ENCODE measurements around the gene PHETA2. TPM values are rescaled to one million over a fixed set of nuclear protein-coding genes. Genes with fewer than 3 reads are reported as not detected.
"Not testable (repeated sequence)": the region's sequence is repeated elsewhere in the genome, so short reads cannot be mapped to it uniquely, and the experiment has no call there.

PHETA2 gene
- total RNA-seq, 1 donor from 2014 or later = 3.0 TPM

DNA sequence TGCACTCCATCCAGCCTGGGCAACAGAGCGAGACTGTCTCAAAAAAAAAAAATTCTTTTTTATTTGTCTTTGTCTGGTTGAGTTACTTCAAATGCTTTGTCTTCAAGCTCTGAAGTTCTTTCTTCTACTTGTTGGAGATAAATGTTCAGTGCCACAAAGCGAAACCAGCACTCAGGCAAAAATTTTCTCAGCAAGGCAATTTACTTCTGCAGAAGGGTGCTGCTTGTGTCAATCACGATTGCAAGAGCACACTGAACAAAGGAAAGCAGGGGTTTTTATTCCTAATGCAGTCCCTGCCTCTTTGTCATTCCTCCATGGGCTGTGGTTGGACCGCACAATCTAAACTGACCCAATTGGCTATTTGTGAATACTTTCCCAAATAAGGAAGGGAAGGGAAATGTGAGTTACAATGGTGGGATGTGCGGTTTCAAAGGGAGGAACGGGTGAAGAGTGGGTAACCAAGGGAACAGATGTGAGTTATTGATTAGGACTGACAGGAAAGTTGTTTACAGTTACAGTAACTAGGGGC is 30.3 kb downstream of the PHETA2 start:
- DNase-seq = not testable (repeated sequence)

GRCh38 chr22:42108848-42109247 is 34.8 kb downstream of the PHETA2 start:
- no peak for DNase-seq

DNA sequence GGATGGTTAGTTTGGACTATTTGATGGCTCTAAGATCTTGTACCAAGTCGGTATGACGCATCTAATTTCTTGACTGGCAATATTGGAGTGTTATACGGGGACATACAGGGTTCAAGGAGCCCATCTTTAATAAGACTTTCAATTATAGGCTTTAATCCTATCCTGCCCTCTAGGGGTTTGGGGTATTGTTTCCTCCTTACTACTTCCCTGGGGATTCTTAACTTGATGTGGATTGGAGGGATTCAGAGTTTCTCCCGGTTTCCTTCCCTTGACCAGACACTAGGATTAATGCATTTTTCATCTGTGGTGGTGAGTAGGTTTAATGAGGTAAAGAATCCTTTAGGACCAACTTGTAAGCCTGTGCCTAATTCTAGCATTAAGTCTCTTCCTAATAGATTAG is 37.8 kb downstream of the PHETA2 start:
- DNase-seq = no peak

DNA sequence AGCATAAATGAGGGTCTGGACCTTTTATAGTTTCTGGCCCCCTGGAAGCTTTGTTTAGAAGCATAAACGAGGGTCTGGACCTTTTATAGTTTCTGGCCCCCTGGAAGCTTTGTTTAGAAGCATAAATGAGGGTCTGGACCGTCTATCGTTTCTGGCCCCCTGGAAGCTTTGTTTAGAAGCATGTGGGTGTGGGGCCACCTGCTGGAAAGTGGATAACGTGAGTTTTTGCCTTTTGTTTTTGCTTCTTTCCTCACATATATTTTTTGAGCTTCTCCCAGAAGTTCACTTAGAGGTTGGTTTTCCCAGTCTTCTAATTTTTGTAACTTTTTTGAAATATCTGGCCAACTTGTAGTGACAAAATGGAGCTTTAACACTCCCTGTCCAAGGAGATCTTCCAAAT is 38.7 kb downstream of the PHETA2 start:
- not testable (repeated sequence) for DNase-seq

DNA sequence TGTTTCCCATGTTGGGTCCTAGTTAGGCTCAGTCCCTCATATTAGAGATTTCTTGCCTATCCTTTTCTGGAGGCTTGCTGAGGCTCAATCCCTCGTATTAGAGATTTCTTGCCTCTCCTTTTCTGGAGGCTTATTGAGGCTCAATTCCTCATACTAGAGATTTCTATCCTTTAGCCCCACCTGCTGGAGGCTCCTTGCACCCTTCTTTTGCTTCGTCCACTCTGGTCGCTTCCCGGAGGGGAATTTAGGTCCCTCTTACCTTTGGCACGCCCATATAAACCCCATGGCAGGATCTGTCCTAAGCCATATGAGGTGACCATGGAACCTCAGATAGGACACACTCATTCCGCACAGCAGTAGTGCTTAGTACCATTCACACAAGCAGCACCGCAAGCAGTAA is 40.7 kb downstream of the PHETA2 start:
- DNase-seq = no peak

DNA sequence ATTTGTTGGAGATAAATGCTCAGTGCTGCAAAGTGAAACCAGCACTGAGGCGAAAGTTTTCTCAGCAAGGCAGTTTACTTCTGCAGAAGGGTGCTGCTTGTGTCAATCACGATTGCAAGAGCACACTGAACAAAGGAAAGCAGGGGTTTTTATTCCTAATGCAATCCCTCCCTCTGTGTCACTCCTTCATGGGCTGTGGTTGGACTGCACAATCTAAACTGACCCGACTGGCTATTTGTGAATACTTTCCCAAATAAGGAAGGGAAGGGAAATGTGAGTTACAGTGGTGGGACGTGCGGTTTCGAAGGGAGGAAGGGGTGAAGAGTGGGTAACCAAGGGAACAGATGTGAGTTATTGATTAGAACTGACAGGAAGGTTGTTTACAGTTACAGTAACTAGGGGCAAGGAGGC is 41.4 kb downstream of the PHETA2 start:
- not testable (repeated sequence) for DNase-seq

GRCh38 chr22:42116848-42117424 is 42.9 kb downstream of the PHETA2 start:
- DNase-seq = no peak

DNA sequence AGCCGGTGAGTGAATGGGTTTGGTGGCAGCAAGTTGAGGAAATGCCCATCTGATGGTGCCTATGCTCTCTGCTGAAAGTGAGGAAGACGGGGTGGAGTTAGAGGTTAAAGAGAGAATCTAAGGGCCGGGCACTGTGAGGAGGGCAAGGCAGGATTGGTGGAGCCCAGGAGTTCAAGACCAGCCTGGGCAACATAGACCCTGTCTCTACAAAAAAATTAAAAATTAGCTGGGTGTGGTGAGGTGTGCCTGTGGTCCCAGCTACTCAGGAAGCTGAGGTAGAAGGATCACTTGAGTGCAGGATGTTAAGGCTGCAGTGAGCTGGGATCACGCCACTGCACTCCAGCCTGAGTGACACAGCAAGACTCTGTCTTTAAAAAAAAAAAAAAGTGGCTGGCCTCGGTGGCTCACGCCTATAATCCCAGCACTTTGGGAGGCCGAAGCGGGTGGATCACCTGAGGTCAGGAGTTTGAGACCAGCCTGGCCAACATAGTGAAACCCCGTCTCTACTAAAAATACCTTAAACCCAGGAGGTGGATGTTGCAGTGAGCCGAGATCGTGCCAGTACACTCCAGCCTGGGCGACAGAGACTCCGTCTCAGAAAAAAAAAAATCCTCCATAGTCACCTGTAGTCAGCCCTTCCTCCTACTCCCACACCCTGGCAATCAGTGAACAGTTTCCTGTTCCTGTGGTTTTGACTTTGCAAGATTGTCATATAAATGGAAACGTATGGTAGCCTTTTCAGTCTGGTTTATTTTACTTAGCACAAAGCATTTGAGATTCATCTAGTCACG is 46.4 kb downstream of the PHETA2 start:
- DNase-seq = not testable (repeated sequence)

DNA sequence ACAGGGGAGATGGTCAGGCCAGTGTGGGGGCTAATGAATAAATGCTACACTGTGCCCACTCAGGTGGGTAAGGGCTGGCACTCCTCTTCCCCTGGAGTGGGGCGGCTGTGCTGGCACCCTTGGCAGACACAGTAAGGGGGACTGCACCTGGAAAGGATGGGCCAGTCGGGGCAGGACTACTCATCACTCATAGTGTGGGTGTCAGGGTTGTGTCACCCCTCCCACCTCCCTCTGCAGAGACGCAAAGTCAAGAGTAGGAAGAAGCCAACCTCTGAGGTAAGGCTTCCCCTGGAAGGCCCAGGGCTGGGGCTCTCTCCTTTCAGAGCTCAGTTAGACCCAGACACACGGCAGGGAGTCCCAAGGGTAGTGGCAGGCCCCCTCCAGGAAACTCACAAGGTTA is 49.5 kb downstream of the PHETA2 start:
- DNase-seq = not testable (repeated sequence)

GRCh38 chr22:42127606-42128005 is 53.6 kb downstream of the PHETA2 start:
- no peak for DNase-seq

- DNase-seq = not testable (repeated sequence)
Measured at GRCh38 chr22:42128007-42128406, 54.0 kb downstream of the PHETA2 start.

Small RNA genes lying within 50 kb of the gene (small RNA-seq; reads per million reads assigned to genes)
- not detected for gene SNORD13P1

Other genes starting within 250 kb of the PHETA2 start
- 65.5 TPM for gene SREBF2, start 241.1 kb upstream of the PHETA2 start, total RNA-seq
- not detected for gene SHISA8, start 159.2 kb upstream of the PHETA2 start, total RNA-seq
- gene TNFRSF13C, start 147.4 kb upstream of the PHETA2 start, total RNA-seq = 0.31 TPM
- gene CENPM, start 127.1 kb upstream of the PHETA2 start, total RNA-seq = 1.6 TPM
- 130 TPM for gene SEPTIN3, start 104.8 kb upstream of the PHETA2 start, total RNA-seq
- gene WBP2NL, start 75.5 kb upstream of the PHETA2 start, total RNA-seq = 4.5 TPM
- gene NAGA, start 3.4 kb upstream of the PHETA2 start, total RNA-seq = 10.0 TPM
- gene SMDT1, start 5.5 kb downstream of the PHETA2 start, total RNA-seq = 15.9 TPM
- gene NDUFA6, start 16.5 kb downstream of the PHETA2 start, total RNA-seq = 34.3 TPM
- 1.7 TPM for gene CYP2D6, start 56.6 kb downstream of the PHETA2 start, total RNA-seq
- 60.7 TPM for gene TCF20, start 196.4 kb downstream of the PHETA2 start, total RNA-seq